NCI-H82 treated with DMSO at 0.1 percent for 48 hours (cell line): ENCODE measurements around the gene ZNFX1.

Experiments
- DNase-seq: peaks from one replicate; lab custom pipeline; 2025; ENCODE audit not compliant: unreplicated experiment; lab: John Stamatoyannopoulos, UW

ZNFX1 gene

DNA sequence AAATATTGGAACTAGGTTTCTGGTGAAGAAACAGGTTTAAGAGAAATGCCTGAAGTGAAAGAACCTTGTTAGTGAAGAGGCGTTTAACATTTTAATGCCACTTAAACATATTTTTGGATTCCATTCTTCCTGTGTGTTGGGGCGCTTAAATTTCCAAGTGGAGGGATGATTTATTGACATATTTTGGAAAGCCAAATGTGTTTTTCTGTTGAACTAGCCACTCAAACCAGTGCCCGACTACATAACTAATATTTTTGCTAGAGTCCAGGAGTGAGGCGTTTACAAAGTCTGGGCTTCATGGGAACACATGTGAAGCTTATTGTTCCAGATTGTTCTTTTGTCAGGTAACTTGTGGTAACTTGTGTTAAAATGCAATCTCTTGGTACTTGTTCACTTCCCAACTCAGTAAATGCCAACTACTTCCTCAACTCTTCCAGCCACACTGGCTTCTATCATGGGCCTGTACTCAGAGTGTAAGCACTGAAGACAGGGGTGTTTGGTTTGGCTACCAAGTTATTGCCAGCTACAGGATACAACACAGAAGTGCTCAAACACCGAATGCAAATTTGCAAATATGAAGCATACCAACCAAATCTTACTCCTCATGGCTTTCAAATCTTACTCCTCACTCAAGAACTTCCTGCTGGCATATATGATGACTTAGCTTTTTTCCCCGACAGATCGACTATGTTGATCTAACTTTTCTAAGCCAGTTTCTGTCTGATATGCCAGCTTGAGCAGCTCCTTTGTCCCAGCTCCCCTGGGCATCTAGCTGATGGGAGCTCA lies 2.0 kb upstream of the ZNFX1 start:
- DNase-seq = no peak

- DNase-seq = no peak
Measured at GRCh38 chr20:49278818-49279676, 1.2 kb upstream of the ZNFX1 start.

- DNase-seq = no peak
Measured at GRCh38 chr20:49277786-49278035, 146 bp downstream of the ZNFX1 start.

DNA sequence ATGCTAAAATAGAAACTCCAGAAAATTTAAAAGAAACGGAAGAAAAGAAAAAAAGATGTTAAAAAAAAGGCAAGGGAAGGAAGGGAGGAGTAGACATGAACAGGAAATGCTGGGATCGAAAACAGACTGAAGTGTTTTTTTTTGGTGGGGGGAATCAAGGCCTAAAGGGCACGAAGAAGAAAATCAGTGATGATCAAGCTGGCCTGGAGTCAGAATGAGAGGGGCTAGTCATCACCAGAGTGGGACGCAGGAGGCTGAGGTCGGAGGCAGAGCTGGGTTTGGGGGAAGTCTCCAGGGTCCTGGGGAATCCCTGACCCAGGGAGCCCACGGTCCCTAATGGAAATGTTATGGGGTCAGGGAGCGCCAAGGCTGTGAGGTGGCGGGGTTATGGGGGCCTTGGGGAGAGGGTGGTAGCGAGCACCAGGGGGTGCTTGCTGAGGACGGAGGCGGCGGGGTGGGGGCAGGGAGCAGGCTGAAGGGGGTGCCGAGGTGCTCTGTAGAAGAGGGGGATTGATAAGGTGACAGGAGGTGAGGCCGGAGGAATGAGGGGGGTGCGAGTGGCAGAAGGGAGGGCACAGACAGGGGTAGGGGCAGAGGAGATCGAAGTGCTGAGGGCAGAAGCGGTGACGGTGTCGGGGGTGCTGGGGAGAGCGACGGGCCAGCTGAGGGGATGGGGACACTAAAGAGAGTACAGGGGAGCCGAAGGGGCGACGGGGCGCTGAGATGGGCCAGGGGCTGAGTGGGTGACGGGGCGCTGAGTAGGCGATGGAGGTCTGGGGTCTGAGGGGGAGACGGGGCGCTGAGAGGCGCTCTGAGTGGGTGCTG lies 684 bp downstream of the ZNFX1 start:
- no peak for DNase-seq

DNA sequence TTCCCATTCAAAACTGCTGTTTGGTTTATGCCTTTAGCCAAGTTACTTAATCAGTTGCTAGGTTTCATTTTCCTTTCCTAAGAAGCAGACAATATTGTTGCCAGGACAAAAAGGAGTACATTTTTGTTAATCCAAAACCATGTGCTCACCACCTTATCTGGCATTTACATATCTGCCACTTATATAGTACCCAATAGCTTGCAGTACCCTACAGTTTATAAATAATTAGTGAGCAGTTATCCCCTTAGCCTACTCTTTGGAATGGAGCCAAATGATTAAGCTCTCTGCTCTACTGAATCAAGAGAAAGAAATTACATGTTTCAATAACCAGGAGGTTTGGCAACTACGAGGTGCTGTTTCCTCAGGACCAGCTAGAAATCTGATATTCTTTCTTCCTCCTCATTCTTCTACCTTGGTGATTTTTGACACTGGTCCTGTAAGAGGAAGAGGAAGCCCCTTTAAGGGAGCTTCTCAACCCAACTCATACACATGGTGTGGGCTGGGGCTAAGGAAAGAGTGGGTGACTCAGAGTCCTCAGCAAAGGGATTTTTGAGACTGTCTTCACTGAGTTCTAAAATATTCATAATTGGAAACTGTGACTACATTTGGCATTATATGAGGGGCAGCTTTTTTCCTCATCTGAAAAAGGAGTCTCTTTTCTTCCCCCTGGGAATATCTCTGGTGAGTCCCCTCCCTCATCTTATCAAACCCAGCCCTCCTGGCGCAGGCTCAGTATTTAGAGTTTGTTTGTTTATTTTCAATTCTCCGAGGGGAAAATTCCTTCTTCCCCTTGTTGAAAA lies 1.5 kb downstream of the ZNFX1 start:
- peak; percentile 78 for DNase-seq

DNA sequence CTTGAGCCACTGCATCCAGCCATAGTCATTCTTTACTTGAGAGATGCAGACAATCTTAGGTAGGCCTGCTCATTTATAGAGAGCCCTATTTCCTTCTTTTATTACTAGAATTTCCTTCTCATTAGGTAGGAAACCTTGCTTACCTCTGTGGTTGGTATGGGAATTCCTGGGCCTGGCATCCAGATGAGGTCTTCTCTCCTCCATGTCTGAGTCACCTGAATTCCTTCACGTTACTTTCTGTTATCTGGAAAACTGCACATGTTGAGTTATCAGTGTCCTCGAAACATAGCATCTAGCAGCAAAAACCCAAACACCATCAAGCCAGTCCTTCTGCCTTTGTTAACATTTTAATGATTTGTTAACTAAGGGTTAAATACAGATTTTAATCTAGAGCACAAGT lies 2.2 kb downstream of the ZNFX1 start:
- no peak for DNase-seq

- no peak for DNase-seq
Measured at GRCh38 chr20:49275216-49275615, 2.6 kb downstream of the ZNFX1 start.

DNA sequence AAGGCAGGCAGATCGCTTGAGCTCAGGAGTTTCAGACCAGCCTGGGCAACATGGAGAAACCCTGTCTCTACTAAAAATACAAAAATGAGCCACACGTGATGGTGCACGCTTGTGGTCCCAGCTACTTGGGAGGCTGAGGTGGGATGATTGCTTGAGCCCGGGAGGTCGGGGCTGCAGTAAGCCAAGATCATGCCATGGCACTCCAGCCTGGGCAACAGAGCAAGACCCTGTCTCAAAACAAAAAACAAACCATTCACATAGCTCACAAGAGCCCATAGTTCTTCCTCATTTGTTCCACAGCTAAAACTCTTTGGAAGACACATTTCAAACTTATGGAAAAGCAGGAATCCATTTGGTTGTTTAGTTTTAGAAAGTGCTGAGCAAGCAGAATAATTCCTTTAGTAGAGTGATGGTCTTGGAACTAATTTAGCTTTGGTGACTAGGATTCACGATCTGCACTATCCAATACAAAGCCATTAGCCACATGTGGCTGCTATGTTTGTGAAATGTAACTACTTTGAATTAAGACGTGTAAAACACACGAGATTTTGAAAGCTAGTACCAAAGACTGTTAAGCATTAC lies 4.1 kb downstream of the ZNFX1 start:
- DNase-seq = no peak

- DNase-seq = no peak
Measured at GRCh38 chr20:49272654-49273053, 5.2 kb downstream of the ZNFX1 start.

DNA sequence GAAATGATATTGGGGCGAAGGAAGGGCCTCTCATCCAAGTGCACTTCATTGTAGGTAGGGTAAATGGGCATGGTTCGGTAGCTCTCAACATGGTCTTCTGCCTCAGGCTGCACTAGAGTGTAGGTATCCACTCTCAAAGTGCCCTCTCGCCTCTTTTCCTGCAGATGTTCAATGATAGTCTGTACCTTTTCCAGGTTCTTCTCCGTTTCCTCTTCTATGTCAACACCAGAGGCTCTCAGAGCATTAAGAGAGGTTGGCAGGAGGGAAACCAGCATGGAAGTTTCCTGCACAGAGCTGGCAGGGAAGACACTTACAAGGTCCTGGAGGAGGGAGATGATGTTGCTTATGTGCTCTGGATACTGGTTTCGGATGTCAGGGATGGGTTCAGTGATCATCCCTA lies 7.1 kb downstream of the ZNFX1 start:
- DNase-seq = no peak

- no peak for DNase-seq
Measured at GRCh38 chr20:49270177-49270576, 7.7 kb downstream of the ZNFX1 start.

DNA sequence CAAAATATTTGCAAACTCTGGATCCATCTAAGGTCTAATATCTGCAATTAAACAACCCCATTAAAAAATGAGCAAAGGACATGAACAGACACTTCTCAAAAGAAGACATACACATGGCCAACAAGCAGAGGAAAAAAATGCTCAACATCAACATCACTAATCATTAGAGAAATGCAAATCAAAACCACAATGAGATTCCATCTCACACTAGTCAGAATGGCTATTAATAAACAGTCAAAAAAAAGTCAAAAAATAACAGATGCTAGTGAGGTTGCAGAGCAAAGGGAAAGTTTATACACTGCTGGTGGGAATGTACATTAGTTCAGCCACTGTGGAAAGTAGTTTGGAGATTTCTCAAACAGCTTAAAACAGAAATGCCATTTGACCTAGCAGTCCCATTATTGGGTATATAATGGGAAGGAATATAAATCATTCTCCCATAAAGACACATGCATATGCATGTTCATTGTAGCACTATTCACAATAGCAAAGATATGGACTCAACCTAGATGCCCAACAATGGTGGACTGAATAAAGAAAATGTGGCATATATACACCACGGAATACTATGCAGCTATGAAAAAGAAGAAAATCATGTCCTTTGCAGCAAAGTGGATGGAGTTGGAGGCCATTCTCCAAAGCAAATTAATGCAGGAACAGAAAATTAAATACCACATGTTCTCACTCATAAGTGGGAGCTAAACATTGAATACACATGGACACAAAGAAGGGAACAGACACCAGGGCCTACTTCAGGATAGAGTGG lies 9.1 kb downstream of the ZNFX1 start:
- no peak for DNase-seq

DNA sequence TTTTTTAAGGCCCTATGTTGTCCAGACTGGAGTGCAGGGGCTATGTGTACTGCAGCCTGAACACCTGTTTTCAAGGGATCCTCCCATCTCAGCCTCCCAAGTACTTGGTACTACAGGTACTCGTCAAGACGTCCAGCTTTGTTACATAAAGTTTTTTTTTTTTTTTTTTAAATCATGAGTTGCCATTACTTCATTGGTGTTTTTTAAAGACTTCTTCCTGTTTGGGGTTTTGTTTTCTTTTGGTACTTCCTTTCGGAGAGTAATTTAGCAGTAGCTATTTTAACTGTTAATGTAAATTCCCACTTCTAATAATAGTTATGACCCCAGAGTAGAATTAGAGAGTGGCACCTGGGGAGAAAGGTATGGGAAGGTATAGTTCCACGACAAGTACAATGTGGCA lies 10.5 kb downstream of the ZNFX1 start:
- no peak for DNase-seq

DNA sequence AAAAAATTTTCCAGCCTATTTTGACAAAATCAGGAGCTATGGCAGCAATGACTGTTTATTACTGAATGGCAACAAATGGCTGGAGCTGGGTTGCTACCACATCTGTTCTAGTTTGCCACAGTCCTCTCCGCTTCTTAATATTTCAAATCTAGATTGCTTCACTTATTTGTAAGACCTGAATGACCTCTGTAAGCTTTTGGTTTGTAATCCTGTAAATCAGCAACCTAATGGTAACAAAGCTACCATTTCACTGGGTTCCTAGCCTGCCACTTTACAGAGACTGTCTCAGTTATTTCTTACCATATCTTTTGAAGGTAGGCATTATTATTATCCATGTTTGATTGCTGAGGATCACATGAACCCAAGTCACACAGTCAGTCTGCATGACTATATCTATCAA lies 15.4 kb downstream of the ZNFX1 start:
- DNase-seq = no peak

DNA sequence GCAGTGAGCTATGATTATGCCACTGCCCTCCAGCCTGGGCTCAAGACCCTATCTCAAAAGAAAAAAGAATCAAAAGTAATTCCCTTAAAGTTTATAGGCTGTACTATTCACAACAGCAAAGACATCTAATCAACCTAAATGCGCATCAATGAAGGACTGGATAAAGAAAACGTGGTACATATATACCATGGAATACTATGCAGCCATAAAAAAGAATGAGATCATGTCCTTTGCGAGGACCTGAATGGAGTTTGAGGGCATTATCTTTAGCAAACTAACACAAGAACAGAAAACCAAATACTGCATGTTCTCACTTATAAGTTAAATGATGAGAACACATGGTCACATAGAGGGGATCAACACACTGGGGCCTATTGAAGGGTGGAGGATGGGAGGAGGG lies 16.7 kb downstream of the ZNFX1 start:
- no peak for DNase-seq

GRCh38 chr20:49260218-49260617 lies 17.6 kb downstream of the ZNFX1 start:
- DNase-seq = no peak

DNA sequence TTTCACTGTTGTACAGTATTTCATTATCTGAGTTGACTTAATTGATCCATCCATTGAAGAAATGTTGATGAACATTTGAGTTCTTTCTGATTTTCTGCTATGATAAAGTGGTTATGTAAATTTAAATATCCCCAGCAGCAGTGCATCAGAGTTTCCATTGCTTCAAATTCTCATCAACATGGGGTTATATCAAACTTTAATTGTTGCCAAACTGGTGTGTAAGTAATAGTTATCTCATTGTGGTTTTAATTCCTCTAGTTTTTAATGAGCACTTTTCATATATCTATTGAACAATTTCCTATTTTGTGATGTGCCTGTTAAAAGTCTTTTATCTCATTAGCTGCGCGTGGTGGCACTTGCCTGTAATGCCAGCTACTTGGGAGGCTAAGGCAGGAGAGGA lies 18.1 kb downstream of the ZNFX1 start:
- DNase-seq = no peak

- DNase-seq = no peak
Measured at GRCh38 chr20:49259284-49259683, 18.6 kb downstream of the ZNFX1 start.

DNA sequence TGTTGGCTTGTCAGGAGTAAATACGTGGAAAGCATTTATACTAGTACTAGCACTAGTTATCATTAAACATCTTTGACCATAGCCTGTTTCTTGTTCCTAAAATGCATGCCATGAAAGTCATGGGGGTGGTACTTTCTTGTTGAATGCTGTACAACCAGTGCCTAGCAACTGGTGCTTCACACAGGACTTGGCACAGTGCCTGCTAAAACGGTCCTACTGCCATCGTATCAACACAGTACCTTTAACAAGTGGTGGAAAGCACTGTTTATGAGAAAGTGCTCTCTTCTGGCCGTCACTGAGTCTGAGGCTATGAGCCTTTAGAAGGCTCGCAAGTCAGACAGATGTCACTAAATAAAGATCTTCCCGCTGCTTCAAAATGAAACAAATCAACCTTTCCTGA lies 21.6 kb downstream of the ZNFX1 start:
- no peak for DNase-seq
